Upper lobe of left lung (tissue), 6 donors: ENCODE data around the gene SMKR1. TPM values are rescaled to one million over a fixed set of nuclear protein-coding genes. Genes with fewer than 3 reads are reported as not detected.

Experiments
- ATAC-seq, 2 donors: fragments of 200-7000 bp; cut with Tn5 transposase; one replicate each; pipeline ENCODE4 v1.9.1; 2022; ENCODE audit warnings: mild to moderate bottlenecking in 2 of 2, moderate library complexity in 2 of 2; ENCODE audit not compliant: low FRiP score in 2 of 2
- DNase-seq, 2 donors: peaks; one replicate each; pipeline ENCODE4 v3.0.0-alpha.2; 2019 to 2020
- H3K27ac ChIP-seq, 4 donors: fragments of 200-600 bp; sonication (generic); one replicate each; pipeline ENCODE4 v1.5.1; 2016 to 2019
- H3K27me3 ChIP-seq, 4 donors: fragments of 200-600 bp; sonication (generic); one replicate each; pipeline ENCODE4 v1.5.1; 2017 to 2019
- H3K36me3 ChIP-seq, 4 donors: fragments of 200-600 bp; sonication (generic); one replicate each; pipeline ENCODE4 v1.5.1; 2016 to 2019
- H3K4me1 ChIP-seq, 4 donors: fragments of 200-600 bp; sonication (generic); one replicate each; pipeline ENCODE4 v1.5.1; 2018 to 2019
- H3K4me3 ChIP-seq, 4 donors: fragments of 200-600 bp; sonication (generic); one replicate each; pipeline ENCODE4 v1.5.1; 2017 to 2019; ENCODE audit warnings: mild to moderate bottlenecking in 2 of 4, moderate library complexity in 1 of 4
- H3K9me3 ChIP-seq, 4 donors: fragments of 200-600 bp; sonication (generic); one replicate each; pipeline ENCODE4 v1.5.1; 2018 to 2019
- EP300 ChIP-seq, 4 donors: sonication (generic); formaldehyde crosslinking; IDR thresholded peaks; one replicate each; pipeline ENCODE4 v1.5.1; 2017; ENCODE audit warnings: antibody characterized with exemption in 4 of 4, control low read depth in 2 of 4
- POLR2A ChIP-seq, 4 donors: fragments of 450-650 bp; IDR thresholded peaks; one replicate each; pipeline ENCODE4 v1.5.1; 2016 to 2017; ENCODE audit warnings: antibody characterized with exemption in 4 of 4, mild to moderate bottlenecking in 2 of 4
- POLR2AphosphoS5 ChIP-seq, 2 donors: sonication (generic); formaldehyde crosslinking; IDR thresholded peaks; one replicate each; pipeline ENCODE4 v1.5.1; 2017; ENCODE audit warnings: antibody characterized with exemption in 2 of 2
- WGBS, 2 donors: methylation state at CpG; one replicate each; pipeline ENCODE4 v1.1.5; 2017 to 2018; 5-methylcytosine and 5-hydroxymethylcytosine counted together
- total RNA-seq, 6 donors: library from RNA; depleted of rRNA in 4 of 6; stranded (reverse); fragments of >200 nt in 4 of 6; gene quantifications; one replicate each; pipeline versions ENCODE4 v1.1.0 to v1.2.1, GENCODE V29; 2016 to 2021
- TF ChIP-seq, protein P1 (sequence below), 6 experiments: fragments of 450-650 bp in 4 of 6; fragments of 200-600 bp in 2 of 6; sonication (generic) in 2 of 6; IDR thresholded peaks; one replicate each; pipeline ENCODE4 v1.5.1; 2016 to 2019; ENCODE audit warnings: antibody characterized with exemption in 6 of 6
- donor health status: DM: no; HTN: no; CAD: no; lungs with moderate emphysema.
- donor health status: DM: no; HTN: yes; CAD: no; lungs with severe emphysema.

SMKR1 gene
- 1 to 10 TPM in 2 of 6 donors, under 1 TPM in 2, not detected in 2; 0.76 to 3.2 (median 0.94) TPM for total RNA-seq

DNA sequence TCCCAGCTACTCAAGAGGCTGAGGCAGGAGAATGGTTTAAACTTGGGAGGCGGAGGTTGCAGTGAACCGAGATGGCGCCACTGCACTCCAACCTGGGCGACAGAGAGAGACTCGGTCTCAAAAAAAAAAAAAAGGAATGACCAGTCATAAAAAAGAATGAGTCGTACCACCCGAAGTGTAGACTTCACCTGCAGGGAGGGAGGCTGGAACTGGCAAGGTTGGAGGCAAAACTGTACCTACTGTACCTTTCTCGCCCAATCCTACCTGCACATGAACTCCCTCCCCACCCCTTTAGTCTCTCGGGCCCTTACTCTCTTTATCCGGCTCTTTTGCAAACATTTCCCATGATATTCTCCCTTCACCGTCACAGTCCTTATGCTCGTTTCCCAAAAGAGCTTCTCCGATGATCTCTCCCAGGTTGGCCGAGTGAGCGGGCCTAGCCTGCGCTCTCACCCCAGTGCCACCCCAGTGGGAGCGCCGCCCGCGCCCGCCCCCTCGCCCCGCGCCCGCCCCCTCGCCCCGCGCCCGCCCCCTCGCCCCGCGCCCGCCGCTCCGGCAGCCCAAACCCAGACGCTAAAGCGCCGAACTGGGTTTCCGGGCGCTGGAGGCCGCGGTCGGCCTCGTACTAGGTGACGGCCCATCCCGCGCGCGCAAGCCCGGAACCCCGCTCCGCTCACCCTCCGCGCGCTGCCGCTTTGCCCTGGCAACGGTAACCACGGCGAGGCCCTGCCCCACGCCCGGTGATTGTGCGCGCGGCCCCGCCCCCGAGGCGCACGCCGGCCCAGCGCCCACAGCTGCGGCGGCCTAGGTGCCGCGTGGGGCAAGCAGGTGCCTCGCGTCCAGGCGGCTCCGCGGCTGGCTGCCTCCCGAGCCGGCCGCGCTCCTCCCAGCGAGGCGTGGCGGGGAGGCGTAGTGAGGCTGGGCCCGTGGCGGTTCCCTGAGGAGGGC, at the start of gene SMKR1:
Gene SMKR1, plus strand, starts transcription at position 772 of the 948 bp plus-strand sequence. CDS start 294 bp downstream, outside the sequence.
- peak within 1 kb of the TSS in 3 of 4 donors; percentile 53 to 70 (median 56) for H3K4me3 ChIP-seq
- H3K27ac ChIP-seq, result peak within 1 kb of the TSS in 1 of 4 donors; percentile 11
- H3K9me3 ChIP-seq, result no peaks in the 10 kb centered on the region
- H3K36me3 ChIP-seq, result no peaks in the 10 kb centered on the region
- 22 to 28% methylated on average over 18 of the region's 89 CpGs for WGBS, 2 donors
- ATAC-seq (peak; percentile 86 to 97), DNase-seq (peak; percentile 76 to 98)
- TF ChIP-seq EP300 (IDR thresholded peaks at IDR 0.05), result no peak
- TF ChIP-seq POLR2A (IDR thresholded peaks at IDR 0.05), result peak in 1 of 4 donors; percentile 47
- TF ChIP-seq, protein P1, sequence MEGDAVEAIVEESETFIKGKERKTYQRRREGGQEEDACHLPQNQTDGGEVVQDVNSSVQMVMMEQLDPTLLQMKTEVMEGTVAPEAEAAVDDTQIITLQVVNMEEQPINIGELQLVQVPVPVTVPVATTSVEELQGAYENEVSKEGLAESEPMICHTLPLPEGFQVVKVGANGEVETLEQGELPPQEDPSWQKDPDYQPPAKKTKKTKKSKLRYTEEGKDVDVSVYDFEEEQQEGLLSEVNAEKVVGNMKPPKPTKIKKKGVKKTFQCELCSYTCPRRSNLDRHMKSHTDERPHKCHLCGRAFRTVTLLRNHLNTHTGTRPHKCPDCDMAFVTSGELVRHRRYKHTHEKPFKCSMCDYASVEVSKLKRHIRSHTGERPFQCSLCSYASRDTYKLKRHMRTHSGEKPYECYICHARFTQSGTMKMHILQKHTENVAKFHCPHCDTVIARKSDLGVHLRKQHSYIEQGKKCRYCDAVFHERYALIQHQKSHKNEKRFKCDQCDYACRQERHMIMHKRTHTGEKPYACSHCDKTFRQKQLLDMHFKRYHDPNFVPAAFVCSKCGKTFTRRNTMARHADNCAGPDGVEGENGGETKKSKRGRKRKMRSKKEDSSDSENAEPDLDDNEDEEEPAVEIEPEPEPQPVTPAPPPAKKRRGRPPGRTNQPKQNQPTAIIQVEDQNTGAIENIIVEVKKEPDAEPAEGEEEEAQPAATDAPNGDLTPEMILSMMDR (IDR thresholded peaks at IDR 0.05), result no peak
- peak in 1 of 2 donors; percentile 7 for TF ChIP-seq POLR2AphosphoS5 (IDR thresholded peaks at IDR 0.05)
- no peaks in the 10 kb centered on the region for H3K27me3 ChIP-seq
- peaks cover 4 to 18% (median 12%) of the 10 kb centered on the region in 4 donors for H3K4me1 ChIP-seq

DNA sequence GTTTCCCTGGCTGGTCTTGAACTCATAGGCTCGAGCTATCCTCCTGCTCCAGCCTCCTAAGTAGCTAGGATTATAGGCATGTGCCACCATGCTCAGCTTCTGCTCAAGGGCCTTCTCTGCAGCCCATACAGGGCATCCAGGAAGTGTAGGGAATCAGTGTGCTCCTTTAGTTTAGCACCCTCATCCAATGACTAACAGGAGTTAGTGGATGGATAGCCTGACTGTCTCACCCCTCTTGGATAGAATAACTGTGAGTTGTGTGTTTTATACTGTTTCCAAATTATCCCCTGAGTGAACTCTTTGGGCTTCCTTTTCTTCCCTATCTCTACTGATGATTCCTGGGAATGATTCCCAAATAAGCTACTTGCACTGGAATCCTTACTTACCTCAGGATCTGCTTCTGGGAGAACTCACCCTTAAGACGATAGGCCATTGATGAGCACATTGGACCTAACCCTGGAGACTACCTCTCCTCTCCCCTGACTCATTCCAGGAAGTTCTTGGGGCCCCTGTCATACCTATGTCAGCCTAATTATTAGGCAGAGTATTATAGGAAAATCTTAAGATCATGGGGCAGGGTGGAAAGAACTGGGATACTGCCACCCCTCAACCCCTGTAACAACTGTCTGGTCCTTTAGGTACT, 49.6 kb upstream of the SMKR1 start:
- Histone ChIP-seq H3K27me3 (no peaks in the 10 kb centered on the region), H3K4me3 (no peak overlapping the region), H3K36me3 (no peaks in the 10 kb centered on the region), H3K9me3 (peaks cover 0 to 14% (median 8%) of the 10 kb centered on the region in 4 donors), H3K4me1 (no peaks in the 10 kb centered on the region), H3K27ac (no peak overlapping the region)
- DNase-seq (no peak), ATAC-seq (peak in 1 of 2 donors; percentile 40)
- TF ChIP-seq POLR2AphosphoS5 (IDR thresholded peaks at IDR 0.05), result no peak
- TF ChIP-seq, protein P1 (IDR thresholded peaks at IDR 0.05), result no peak
- no peak for TF ChIP-seq EP300 (IDR thresholded peaks at IDR 0.05)
- no peak for TF ChIP-seq POLR2A (IDR thresholded peaks at IDR 0.05)
- WGBS, 2 donors, result 78 to 86% methylated on average over 2 of the region's 2 CpGs

DNA sequence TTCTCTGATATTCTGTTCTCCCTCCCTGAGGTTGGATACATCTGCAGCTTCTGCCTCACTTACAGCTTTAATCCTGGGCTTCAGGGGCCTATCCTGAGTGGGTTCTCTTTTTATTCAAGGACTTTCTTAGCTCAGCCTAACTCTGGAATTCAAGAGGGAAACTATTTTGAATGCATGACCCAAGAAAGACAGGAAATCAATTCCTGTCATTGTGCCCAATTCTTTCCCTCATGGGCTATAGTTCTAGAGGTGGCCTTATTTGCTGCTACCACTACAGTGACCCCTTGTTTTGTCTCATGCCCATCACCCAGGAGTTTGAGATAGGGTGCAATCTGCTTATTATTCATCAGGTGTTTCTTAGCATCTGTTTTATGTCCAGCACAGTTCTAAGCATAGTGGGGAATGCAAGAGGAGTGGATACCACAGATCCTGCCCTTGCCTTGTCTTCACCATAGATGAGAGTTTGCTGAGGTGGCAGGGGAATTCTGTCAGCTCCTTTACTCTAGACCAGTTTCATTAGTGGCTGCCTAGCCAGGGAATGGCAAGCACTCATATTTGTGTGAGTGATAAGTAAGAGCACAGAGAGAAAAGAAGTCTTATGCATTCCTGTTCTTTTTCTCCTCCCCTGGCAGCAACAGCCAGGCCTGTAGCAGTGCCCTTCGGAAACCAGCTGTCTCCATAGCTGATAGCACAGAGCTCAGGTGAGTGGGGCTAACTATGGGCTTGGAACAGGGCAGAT, 48.7 kb upstream of the SMKR1 start:
- Histone ChIP-seq H3K4me1 (no peaks in the 10 kb centered on the region), H3K36me3 (no peaks in the 10 kb centered on the region), H3K27ac (no peak overlapping the region), H3K4me3 (no peak overlapping the region), H3K27me3 (no peaks in the 10 kb centered on the region), H3K9me3 (peaks cover 0 to 6% (median 4%) of the 10 kb centered on the region in 4 donors)
- TF ChIP-seq, protein P1 (IDR thresholded peaks at IDR 0.05), result no peak
- no peak for TF ChIP-seq POLR2A (IDR thresholded peaks at IDR 0.05)
- no peak for TF ChIP-seq EP300 (IDR thresholded peaks at IDR 0.05)
- TF ChIP-seq POLR2AphosphoS5 (IDR thresholded peaks at IDR 0.05), result no peak
- WGBS, 2 donors, result 94 to 100% methylated on average over 1 of the region's 1 CpG
- DNase-seq (no peak), ATAC-seq (no peak)

DNA sequence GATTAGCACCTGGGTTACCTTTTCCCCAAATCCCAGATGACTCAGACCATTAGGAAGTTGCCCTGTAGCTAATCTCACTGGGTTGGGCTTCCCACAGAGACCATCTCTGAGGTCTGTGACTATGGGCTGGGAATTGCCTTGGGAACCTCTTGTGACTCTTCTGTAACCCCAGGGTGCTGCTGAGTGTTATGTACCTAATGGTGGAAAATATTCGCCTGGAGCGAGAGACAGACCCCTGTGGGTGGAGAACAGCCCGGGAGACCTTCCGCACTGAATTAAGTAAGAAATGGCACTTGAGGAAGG, 48.1 kb upstream of the SMKR1 start:
- no peak for TF ChIP-seq EP300 (IDR thresholded peaks at IDR 0.05)
- TF ChIP-seq POLR2AphosphoS5 (IDR thresholded peaks at IDR 0.05), result no peak
- TF ChIP-seq POLR2A (IDR thresholded peaks at IDR 0.05), result no peak
- TF ChIP-seq, protein P1 (IDR thresholded peaks at IDR 0.05), result no peak
- ATAC-seq (no peak), DNase-seq (no peak)
- H3K27me3 ChIP-seq, result no peaks in the 10 kb centered on the region
- WGBS, 2 donors, result 93 to 97% methylated on average over 4 of the region's 4 CpGs
- peaks cover 0 to under 1% (median 0%) of the 10 kb centered on the region in 4 donors for H3K9me3 ChIP-seq
- no peak overlapping the region for H3K27ac ChIP-seq
- no peak overlapping the region for H3K4me3 ChIP-seq
- no peaks in the 10 kb centered on the region for H3K4me1 ChIP-seq
- H3K36me3 ChIP-seq, result no peaks in the 10 kb centered on the region
